Measurements from ENCODE around the gene DTD1.
A peak's percentile ranks its signal among the peaks of the same experiment; 100 is the strongest.

DTD1 gene

DNA sequence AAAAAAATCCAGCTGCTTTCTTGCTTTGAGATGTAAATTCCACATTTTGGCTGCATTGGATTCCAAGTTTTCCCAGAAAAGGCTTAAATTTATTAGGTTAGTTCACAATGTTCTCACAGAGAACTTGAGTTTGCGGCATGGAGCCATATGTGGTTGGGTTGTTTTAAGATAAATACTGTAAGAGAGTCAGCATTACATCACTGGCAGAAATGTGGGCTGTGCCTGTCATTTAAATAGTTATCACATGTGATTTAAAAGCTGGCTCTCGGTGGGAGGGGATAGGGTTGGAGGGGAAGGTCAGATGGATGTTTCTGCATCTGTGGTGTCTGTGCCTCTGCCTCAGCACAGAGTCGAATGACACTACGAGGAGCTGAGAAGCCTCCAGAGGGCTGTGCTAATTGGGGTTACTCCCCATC, 151.9 kb downstream of the DTD1 start:
- H3K4me3 ChIP-seq: no peak overlapping the region
- intact Hi-C loops (cut with DNase I; ENCODE audit: low total_unique reads): no loop called here
- peaks cover 0 to 18% (median 9%) of the 10 kb centered on the region in 4 donors for H3K4me1 ChIP-seq
- TF ChIP-seq, protein P1, sequence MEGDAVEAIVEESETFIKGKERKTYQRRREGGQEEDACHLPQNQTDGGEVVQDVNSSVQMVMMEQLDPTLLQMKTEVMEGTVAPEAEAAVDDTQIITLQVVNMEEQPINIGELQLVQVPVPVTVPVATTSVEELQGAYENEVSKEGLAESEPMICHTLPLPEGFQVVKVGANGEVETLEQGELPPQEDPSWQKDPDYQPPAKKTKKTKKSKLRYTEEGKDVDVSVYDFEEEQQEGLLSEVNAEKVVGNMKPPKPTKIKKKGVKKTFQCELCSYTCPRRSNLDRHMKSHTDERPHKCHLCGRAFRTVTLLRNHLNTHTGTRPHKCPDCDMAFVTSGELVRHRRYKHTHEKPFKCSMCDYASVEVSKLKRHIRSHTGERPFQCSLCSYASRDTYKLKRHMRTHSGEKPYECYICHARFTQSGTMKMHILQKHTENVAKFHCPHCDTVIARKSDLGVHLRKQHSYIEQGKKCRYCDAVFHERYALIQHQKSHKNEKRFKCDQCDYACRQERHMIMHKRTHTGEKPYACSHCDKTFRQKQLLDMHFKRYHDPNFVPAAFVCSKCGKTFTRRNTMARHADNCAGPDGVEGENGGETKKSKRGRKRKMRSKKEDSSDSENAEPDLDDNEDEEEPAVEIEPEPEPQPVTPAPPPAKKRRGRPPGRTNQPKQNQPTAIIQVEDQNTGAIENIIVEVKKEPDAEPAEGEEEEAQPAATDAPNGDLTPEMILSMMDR (IDR thresholded peaks at IDR 0.05): no peak
- DNase-seq: no peak
- H3K27me3 ChIP-seq: no peaks in the 10 kb centered on the region
- H3K9me3 ChIP-seq: no peaks in the 10 kb centered on the region
- peaks cover 6 to 9% (median 6%) of the 10 kb centered on the region in 3 donors for H3K36me3 ChIP-seq
- peak overlapping the region in 1 of 2 donors; percentile 19 for H3K27ac ChIP-seq

DNA sequence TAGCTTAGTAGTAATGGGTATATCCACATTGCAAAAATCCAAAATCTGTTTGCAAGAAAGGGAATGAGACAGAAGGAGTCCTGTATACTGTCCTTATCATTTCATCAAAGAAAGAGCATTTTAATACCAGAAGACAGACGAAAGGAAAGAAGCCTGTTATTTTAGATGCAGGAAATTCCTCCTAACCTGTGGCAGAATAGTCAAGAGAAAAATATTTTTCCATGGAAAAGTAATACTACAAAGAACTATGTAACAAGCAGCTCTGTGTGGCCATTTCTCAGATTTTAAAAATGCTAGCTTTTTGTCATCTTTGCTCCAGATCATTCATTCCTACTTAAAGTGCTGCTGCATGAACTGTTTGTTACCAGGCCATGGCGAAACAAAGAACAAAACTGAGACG, 152.9 kb downstream of the DTD1 start:
- TF ChIP-seq, protein P1 (IDR thresholded peaks at IDR 0.05): no peak
- Histone ChIP-seq H3K9me3 (no peaks in the 10 kb centered on the region), H3K4me1 (peaks cover 0 to 18% (median 9%) of the 10 kb centered on the region in 4 donors), H3K27me3 (no peaks in the 10 kb centered on the region), H3K36me3 (peaks cover 15 to 17% (median 16%) of the 10 kb centered on the region in 3 donors), H3K27ac (no peak overlapping the region), H3K4me3 (no peak overlapping the region)
- DNase-seq: no peak
- intact Hi-C loops (cut with DNase I; ENCODE audit: low total_unique reads): no loop called here

DNA sequence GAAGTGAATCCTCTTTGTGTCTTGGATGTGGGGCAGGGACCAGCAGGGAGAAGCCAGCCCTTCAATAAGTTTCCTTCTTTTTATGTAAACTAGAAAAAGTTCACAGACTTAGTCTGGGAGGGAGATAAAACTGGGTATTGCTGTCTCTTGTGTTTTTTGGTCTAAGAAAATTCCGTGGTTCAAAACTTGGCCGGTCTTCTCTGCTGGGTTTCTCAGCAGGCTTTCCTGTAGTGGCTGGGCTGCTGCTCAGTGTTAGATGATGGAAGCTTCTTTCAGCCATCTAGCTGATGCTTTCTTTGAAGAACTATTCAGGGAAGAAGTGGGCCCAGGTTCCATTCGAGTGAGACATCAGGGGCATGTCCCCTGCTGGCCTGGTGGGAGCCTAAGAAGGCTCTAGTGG, 155.0 kb downstream of the DTD1 start:
- intact Hi-C loops (cut with DNase I; ENCODE audit: low total_unique reads): no loop called here
- no peak for DNase-seq
- Histone ChIP-seq H3K27ac (no peak overlapping the region), H3K27me3 (no peaks in the 10 kb centered on the region), H3K36me3 (peaks cover 16 to 21% (median 21%) of the 10 kb centered on the region in 3 donors), H3K4me3 (no peak overlapping the region), H3K9me3 (no peaks in the 10 kb centered on the region), H3K4me1 (peaks cover 0 to 18% (median 9%) of the 10 kb centered on the region in 4 donors)
- TF ChIP-seq, protein P1 (IDR thresholded peaks at IDR 0.05): no peak

DNA sequence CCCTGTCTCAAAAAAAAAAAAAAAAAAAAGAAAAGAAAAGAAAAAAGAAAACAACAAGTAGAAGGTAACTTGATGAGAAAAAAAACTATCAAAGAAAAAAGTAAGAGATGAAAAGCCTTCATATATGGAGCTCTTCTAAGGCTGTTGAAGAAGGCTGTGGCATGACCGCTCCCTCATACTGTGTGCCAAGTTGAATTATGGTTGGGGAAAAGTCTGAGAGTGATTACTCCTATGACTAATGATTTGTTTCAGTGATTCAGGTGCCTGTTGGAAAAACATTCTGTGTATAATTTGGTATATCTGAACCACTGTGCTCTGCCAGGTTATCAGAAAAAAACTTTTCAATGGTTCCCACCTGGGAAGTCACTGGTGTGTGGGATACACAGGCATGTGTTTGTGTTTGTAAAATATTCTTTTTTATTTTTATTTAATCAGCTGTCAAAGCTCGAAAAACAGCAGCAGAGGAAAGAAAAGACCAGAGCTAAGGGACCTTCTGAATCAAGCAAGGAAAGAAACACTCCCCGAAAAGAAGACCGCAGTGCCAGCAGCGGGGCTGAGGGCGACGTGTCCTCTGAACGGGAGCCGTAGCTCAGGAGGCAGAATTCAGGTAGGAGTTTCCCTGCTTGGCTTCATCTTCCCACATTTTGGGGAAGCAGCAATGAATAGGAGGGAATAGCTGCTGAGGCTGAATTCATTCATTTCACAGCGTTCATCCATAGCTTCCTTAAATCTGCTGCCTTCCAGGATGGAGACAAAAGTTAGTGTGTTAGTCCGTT, 156.0 kb downstream of the DTD1 start:
- Histone ChIP-seq H3K9me3 (no peaks in the 10 kb centered on the region), H3K4me3 (no peak overlapping the region), H3K27ac (no peak overlapping the region), H3K36me3 (peaks cover 16 to 21% (median 21%) of the 10 kb centered on the region in 3 donors), H3K4me1 (peaks cover 0 to 9% (median 8%) of the 10 kb centered on the region in 4 donors), H3K27me3 (no peaks in the 10 kb centered on the region)
- intact Hi-C loops (cut with DNase I; ENCODE audit: low total_unique reads): no loop called here
- TF ChIP-seq, protein P1 (IDR thresholded peaks at IDR 0.05): no peak
- no peak for DNase-seq

DNA sequence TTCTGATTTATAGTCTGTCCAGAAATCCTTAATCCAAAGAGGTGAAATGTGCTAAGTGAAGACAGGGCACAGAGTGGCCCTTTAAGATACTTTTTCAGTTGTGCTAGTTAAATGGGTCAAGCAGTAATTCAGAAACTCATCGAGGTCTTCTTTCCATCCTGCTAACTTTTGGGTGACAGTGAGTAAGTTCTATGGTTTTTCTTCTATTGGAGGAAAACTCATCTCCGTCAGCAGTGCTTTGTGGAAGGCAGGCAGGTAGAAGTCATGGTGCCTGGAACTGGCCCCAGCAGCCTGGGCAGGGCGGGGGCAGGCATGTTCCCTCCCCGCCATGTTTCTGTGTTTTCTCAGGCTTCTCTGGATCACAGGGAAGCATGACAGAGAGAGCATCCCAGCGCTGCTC, 159.2 kb downstream of the DTD1 start:
- Histone ChIP-seq H3K27me3 (no peaks in the 10 kb centered on the region), H3K27ac (no peak overlapping the region), H3K4me3 (no peak overlapping the region), H3K9me3 (no peaks in the 10 kb centered on the region), H3K36me3 (peaks cover 16 to 21% (median 21%) of the 10 kb centered on the region in 3 donors), H3K4me1 (no peaks in the 10 kb centered on the region)
- TF ChIP-seq, protein P1 (IDR thresholded peaks at IDR 0.05): no peak
- intact Hi-C loops (cut with DNase I; ENCODE audit: low total_unique reads): no loop called here
- DNase-seq: no peak

Measured in tibial artery (tissue), 4 donors.